Measurements from ENCODE around the gene ADH1C.

ADH1C gene

GRCh38 chr4:99352602-99353537, at the start of gene ADH1C:
Gene ADH1C, minus strand, starts transcription at chr4:99352746. Its CDS starts 71 bp downstream, at chr4:99352675.
- no peak for TF ChIP-seq CTCF (IDR thresholded peaks at IDR 0.05; ENCODE audit: borderline replicate concordance, insufficient read depth, low read depth, low read length)
- no peak within 1 kb of the TSS for H3K4me3 ChIP-seq (ENCODE audit: low read depth, low read length)

- no peak for TF ChIP-seq CTCF (IDR thresholded peaks at IDR 0.05; ENCODE audit: borderline replicate concordance, insufficient read depth, low read depth, low read length)
- no peak overlapping the region for H3K4me3 ChIP-seq (ENCODE audit: low read depth, low read length)
Observed at GRCh38 chr4:99400831-99401230, 48.3 kb upstream of the ADH1C start.

GRCh38 chr4:99399017-99399416, 46.5 kb upstream of the ADH1C start:
- TF ChIP-seq CTCF (IDR thresholded peaks at IDR 0.05; ENCODE audit: borderline replicate concordance, insufficient read depth, low read depth, low read length) = no peak
- no peak overlapping the region for H3K4me3 ChIP-seq (ENCODE audit: low read depth, low read length)

GRCh38 chr4:99395595-99396364, 43.2 kb upstream of the ADH1C start:
- no peak overlapping the region for H3K4me3 ChIP-seq (ENCODE audit: low read depth, low read length)
- no peak for TF ChIP-seq CTCF (IDR thresholded peaks at IDR 0.05; ENCODE audit: borderline replicate concordance, insufficient read depth, low read depth, low read length)

GRCh38 chr4:99394896-99395295, 42.4 kb upstream of the ADH1C start:
- TF ChIP-seq CTCF (IDR thresholded peaks at IDR 0.05; ENCODE audit: borderline replicate concordance, insufficient read depth, low read depth, low read length) = no peak
- no peak overlapping the region for H3K4me3 ChIP-seq (ENCODE audit: low read depth, low read length)

GRCh38 chr4:99390055-99390454, 37.5 kb upstream of the ADH1C start:
- no peak overlapping the region for H3K4me3 ChIP-seq (ENCODE audit: low read depth, low read length)
- TF ChIP-seq CTCF (IDR thresholded peaks at IDR 0.05; ENCODE audit: borderline replicate concordance, insufficient read depth, low read depth, low read length) = no peak

All from GM12875 (cell line).